Measurements from ENCODE around the gene HRG.
A peak's percentile ranks its signal among the peaks of the same experiment; 100 is the strongest.
"Not testable (repeated sequence)": the region's sequence is repeated elsewhere in the genome, so short reads cannot be mapped to it uniquely, and the experiment has no call there.

Gene HRG

GRCh38 chr3:186665625-186666188 is at the start of gene HRG:
Gene HRG, plus strand, starts transcription at chr3:186666014. Its CDS starts 18 bp downstream, at chr3:186666032.
- DNase-seq, result no peak

- DNase-seq, result no peak
These were observed 49.6 kb upstream of the HRG start for GRCh38 chr3:186616299-186616617.

- DNase-seq, result peak; percentile 79
These were observed 48.5 kb upstream of the HRG start for GRCh38 chr3:186617036-186617946.

GRCh38 chr3:186618318-186618938 is 47.4 kb upstream of the HRG start:
- DNase-seq, result no peak

- DNase-seq, result no peak
These were observed 46.0 kb upstream of the HRG start for GRCh38 chr3:186619787-186620212.

- no peak for DNase-seq
These were observed 45.4 kb upstream of the HRG start for GRCh38 chr3:186620213-186621092.

GRCh38 chr3:186621894-186622650 is 43.7 kb upstream of the HRG start:
- no peak for DNase-seq

- no peak for DNase-seq
These were observed 43.0 kb upstream of the HRG start for GRCh38 chr3:186622651-186623310.

- DNase-seq, result no peak
These were observed 41.2 kb upstream of the HRG start for GRCh38 chr3:186624598-186624997.

- no peak for DNase-seq
These were observed 40.2 kb upstream of the HRG start for GRCh38 chr3:186625600-186626042.

- no peak for DNase-seq
These were observed 39.5 kb upstream of the HRG start for GRCh38 chr3:186626254-186626847.

GRCh38 chr3:186627852-186628414 is 37.9 kb upstream of the HRG start:
- DNase-seq, result no peak

- DNase-seq, result no peak
These were observed 37.1 kb upstream of the HRG start for GRCh38 chr3:186628756-186629155.

- DNase-seq, result no peak
These were observed 34.7 kb upstream of the HRG start for GRCh38 chr3:186630950-186631641.

GRCh38 chr3:186633481-186633880 is 32.3 kb upstream of the HRG start:
- no peak for DNase-seq

- DNase-seq, result not testable (repeated sequence)
These were observed 31.6 kb upstream of the HRG start for GRCh38 chr3:186634207-186634606.

GRCh38 chr3:186635532-186635931 is 30.3 kb upstream of the HRG start:
- no peak for DNase-seq

GRCh38 chr3:186636536-186636935 is 29.3 kb upstream of the HRG start:
- no peak for DNase-seq

GRCh38 chr3:186637686-186638085 is 28.1 kb upstream of the HRG start:
- no peak for DNase-seq

GRCh38 chr3:186638259-186638658 is 27.6 kb upstream of the HRG start:
- DNase-seq, result no peak

All from GDM1 (cell line).